ENCODE measurements around the gene RGS10.

Gene RGS10

GRCh38 chr10:119505131-119505551 lies 37.4 kb downstream of the RGS10 start:
- no peak for TF ChIP-seq CTCF (conservative IDR thresholded peaks at IDR 0.05; ENCODE audit: low read length)
- DNase-seq (ENCODE audit: low read depth) = peak; percentile 61
- no peak overlapping the region for H3K4me3 ChIP-seq (ENCODE audit: low read length)

GRCh38 chr10:119504651-119505050 lies 37.9 kb downstream of the RGS10 start:
- TF ChIP-seq CTCF (conservative IDR thresholded peaks at IDR 0.05; ENCODE audit: low read length) = no peak
- no peak for DNase-seq (ENCODE audit: low read depth)
- no peak overlapping the region for H3K4me3 ChIP-seq (ENCODE audit: low read length)

GRCh38 chr10:119503821-119504220 lies 38.7 kb downstream of the RGS10 start:
- no peak for DNase-seq (ENCODE audit: low read depth)
- H3K4me3 ChIP-seq (ENCODE audit: low read length) = no peak overlapping the region
- TF ChIP-seq CTCF (conservative IDR thresholded peaks at IDR 0.05; ENCODE audit: low read length) = no peak

- H3K4me3 ChIP-seq (ENCODE audit: low read length) = no peak overlapping the region
- DNase-seq (ENCODE audit: low read depth) = no peak
Measured at GRCh38 chr10:119502618-119503155, 39.8 kb downstream of the RGS10 start.

DNA sequence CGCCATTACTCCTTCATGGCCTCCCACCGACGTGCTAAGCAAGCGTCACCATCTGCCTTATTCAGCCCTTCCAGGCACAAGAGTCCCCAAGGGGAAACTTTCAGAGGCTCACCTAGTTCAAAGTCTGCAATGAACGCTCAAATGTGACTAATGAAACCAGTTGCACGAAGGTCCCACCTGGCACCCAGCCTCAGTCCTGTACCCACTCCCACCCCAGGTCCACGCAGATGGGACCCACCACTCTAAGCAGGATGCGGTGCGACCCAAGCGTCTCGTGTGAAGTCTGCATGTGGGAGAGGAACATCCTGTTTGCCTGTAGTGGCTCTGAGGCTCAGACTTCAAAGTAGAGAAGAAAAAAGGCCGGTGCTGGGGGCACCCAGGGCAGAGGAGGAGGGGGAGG lies 40.3 kb downstream of the RGS10 start:
- DNase-seq (ENCODE audit: low read depth) = no peak
- no peak overlapping the region for H3K4me3 ChIP-seq (ENCODE audit: low read length)
- TF ChIP-seq CTCF (conservative IDR thresholded peaks at IDR 0.05; ENCODE audit: low read length) = no peak

More at GRCh38 chr10:119502618-119503155, 39.8 kb downstream of the RGS10 start:
- no peak for TF ChIP-seq CTCF (conservative IDR thresholded peaks at IDR 0.05; ENCODE audit: low read length)

- no peak overlapping the region for H3K4me3 ChIP-seq (ENCODE audit: low read length)
- no peak for DNase-seq (ENCODE audit: low read depth)
- TF ChIP-seq CTCF (conservative IDR thresholded peaks at IDR 0.05; ENCODE audit: low read length) = no peak
Measured at GRCh38 chr10:119501690-119502089, 40.8 kb downstream of the RGS10 start.

GRCh38 chr10:119500821-119501220 lies 41.7 kb downstream of the RGS10 start:
- no peak for TF ChIP-seq CTCF (conservative IDR thresholded peaks at IDR 0.05; ENCODE audit: low read length)
- no peak for DNase-seq (ENCODE audit: low read depth)
- no peak overlapping the region for H3K4me3 ChIP-seq (ENCODE audit: low read length)

Data from AG10803 (cell line).